GM21737 (cell line): ENCODE data around the gene TRABD2B.
A peak's percentile ranks its signal among the peaks of the same experiment; 100 is the strongest.

Source experiments
- ATAC-seq: cut with Tn5 transposase; IDR thresholded peaks from one replicate; pipeline ENCODE4 v1.9.1; 2021; ENCODE audit warnings: mild to moderate bottlenecking, moderate library complexity; ENCODE audit not compliant: unreplicated experiment

TRABD2B gene

GRCh38 chr1:47742890-47743760 is 254.1 kb downstream of the TRABD2B start:
- no peak for ATAC-seq

GRCh38 chr1:47738560-47739182 is 258.5 kb downstream of the TRABD2B start:
- no peak for ATAC-seq

GRCh38 chr1:47732489-47732888 is 264.7 kb downstream of the TRABD2B start:
- ATAC-seq = no peak

- ATAC-seq = no peak
Observed at GRCh38 chr1:47731730-47732129, 265.5 kb downstream of the TRABD2B start.

GRCh38 chr1:47729685-47730084 is 267.5 kb downstream of the TRABD2B start:
- no peak for ATAC-seq

GRCh38 chr1:47727697-47728085 is 269.5 kb downstream of the TRABD2B start:
- ATAC-seq = no peak

- no peak for ATAC-seq
Observed at GRCh38 chr1:47727051-47727696, 270.0 kb downstream of the TRABD2B start.

GRCh38 chr1:47725992-47726855 is 271.0 kb downstream of the TRABD2B start:
- ATAC-seq = peak; percentile 92

- no peak for ATAC-seq
Observed at GRCh38 chr1:47725511-47725991, 271.6 kb downstream of the TRABD2B start.

- ATAC-seq = no peak
Observed at GRCh38 chr1:47725000-47725473, 272.1 kb downstream of the TRABD2B start.

GRCh38 chr1:47724432-47724999 is 272.7 kb downstream of the TRABD2B start:
- no peak for ATAC-seq

- ATAC-seq = no peak
Observed at GRCh38 chr1:47722909-47723580, 274.1 kb downstream of the TRABD2B start.

- no peak for ATAC-seq
Observed at GRCh38 chr1:47722101-47722500, 275.1 kb downstream of the TRABD2B start.

- ATAC-seq = no peak
Observed at GRCh38 chr1:47720111-47720510, 277.1 kb downstream of the TRABD2B start.

- no peak for ATAC-seq
Observed at GRCh38 chr1:47717341-47717740, 279.8 kb downstream of the TRABD2B start.

- ATAC-seq = no peak
Observed at GRCh38 chr1:47713975-47714767, 283.0 kb downstream of the TRABD2B start.

- ATAC-seq = no peak
Observed at GRCh38 chr1:47713333-47713953, 283.7 kb downstream of the TRABD2B start.

- ATAC-seq = no peak
Observed at GRCh38 chr1:47712596-47713299, 284.4 kb downstream of the TRABD2B start.
